T-helper 17 cell (primary cell): ENCODE data around the gene PEX16. TPM values are rescaled to one million over a fixed set of nuclear protein-coding genes. Genes with fewer than 3 reads are reported as not detected.

Experiments
- ATAC-seq: fragments of 150-1000 bp; cut with Tn5 transposase; 2 replicates; pipeline ENCODE4 v1.10.0; 2021; ENCODE audit warnings: mild to moderate bottlenecking, moderate library complexity
- DNase-seq, 3 donors: peaks; one replicate each; pipeline versions ENCODE4 v3.0.0 to v3.0.0-alpha.2; 2020 to 2021
- H3K9me3 ChIP-seq: one replicate; pipeline ENCODE4 v1.7.0; 2013; ENCODE audit warnings: low read length, mild to moderate bottlenecking; ENCODE audit not compliant: control insufficient read depth, poor library complexity, severe bottlenecking
- H3K27ac Mint-ChIP-seq: one replicate; pipeline ENCODE4 v1.8.0; 2022; ENCODE audit warnings: mild to moderate bottlenecking, moderate library complexity, mixed read lengths
- H3K27me3 Mint-ChIP-seq: one replicate; pipeline ENCODE4 v1.8.0; 2022; ENCODE audit warnings: mixed read lengths
- H3K36me3 Mint-ChIP-seq: one replicate; pipeline ENCODE4 v1.8.0; 2022; ENCODE audit warnings: low read depth, mixed read lengths
- H3K4me1 Mint-ChIP-seq: one replicate; pipeline ENCODE4 v1.8.0; 2022; ENCODE audit warnings: mild to moderate bottlenecking, mixed read lengths
- H3K4me3 Mint-ChIP-seq: one replicate; pipeline ENCODE4 v1.8.0; 2022; ENCODE audit warnings: mild to moderate bottlenecking, moderate library complexity, mixed read lengths
- total RNA-seq, 4 donors: library from RNA in 2 of 4; stranded (reverse) in 2 of 4; gene quantifications; one replicate each; pipeline ENCODE4 v1.2.3 and lab custom pipeline; 2022 to 2026

PEX16 gene
- total RNA-seq, 2 donors from 2014 or later = 59.1 to 64.2 TPM

DNA sequence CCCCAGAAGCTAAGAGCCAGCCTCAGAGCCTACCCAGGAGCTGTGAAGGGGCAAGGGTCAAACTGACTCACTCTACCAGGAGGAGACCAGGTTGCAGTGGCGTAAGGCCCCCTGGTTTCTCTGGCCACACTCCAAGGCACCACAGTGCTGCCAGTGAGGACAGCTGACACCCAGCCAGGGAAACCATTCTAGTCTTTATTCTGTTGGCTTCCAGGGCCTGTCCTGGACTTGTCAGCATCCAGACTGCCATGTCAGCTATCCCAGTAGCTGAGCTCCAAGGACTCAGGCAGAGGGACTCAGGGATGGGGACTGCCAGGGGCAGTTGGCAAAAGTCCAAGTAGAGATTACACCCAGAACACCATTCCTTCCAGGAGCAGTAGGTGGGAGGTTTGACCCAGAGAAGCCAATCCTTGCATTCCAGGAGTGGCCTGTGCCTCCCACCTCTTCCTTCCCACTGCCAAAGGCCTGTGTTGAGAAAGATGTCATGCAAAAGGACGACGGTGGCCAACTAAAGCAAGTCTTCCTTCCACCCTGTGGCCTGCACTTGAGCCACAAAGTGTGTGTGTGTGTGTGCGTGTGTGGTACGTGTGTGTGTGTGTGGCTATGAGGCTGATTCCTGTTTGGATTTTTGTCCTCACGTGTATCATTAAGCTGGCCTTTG lies 35.8 kb downstream of the PEX16 start:
- no peak for DNase-seq
- H3K9me3 ChIP-seq = no peaks in the 10 kb centered on the region
- peaks cover 16% of the 10 kb centered on the region for H3K36me3 Mint-ChIP-seq
- H3K27me3 Mint-ChIP-seq = no peaks in the 10 kb centered on the region
- peak overlapping the region; percentile 58 for H3K4me3 Mint-ChIP-seq
- H3K27ac Mint-ChIP-seq = peak overlapping the region; percentile 79
- peaks cover 9% of the 10 kb centered on the region for H3K4me1 Mint-ChIP-seq
- no peak for ATAC-seq

DNA sequence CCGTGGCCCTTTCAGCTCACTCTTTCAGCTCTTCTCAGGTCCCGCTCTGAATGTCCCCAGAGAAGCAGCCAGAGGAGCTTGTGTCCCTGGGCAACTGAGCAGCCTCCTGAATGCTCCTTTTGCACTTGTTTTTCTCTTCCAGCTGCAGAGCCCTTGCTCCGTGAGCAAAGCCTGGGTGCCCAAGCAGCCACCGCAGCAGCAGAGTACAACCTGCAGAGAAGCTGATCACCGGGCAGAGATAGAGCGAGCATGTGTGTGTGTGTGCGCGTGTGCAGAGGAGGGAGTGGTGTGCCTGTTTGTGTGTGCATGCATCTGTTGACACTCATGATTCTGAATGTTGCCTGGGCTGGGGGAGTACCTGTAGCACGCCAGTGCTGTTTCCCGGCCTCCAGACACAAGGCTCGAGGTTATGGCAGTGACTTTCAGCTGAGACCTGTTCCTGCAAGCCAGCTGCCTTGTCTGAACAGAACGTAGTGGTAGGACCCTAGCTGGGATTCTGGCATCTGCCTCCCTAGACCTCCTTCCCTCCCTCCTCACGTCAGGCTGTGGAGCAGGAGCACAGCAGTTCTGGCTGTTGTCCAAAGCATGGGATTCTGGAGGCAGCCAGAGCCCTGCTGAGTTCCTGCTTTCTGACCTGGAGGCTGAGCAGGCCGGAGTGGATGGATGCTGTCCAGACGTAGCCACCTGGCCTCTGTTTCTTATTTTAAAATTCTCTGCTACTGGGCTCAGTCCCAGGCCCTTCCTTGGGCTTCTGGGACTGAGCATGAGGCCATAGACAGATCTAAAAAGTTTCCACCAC lies 36.7 kb downstream of the PEX16 start:
- peaks cover 19% of the 10 kb centered on the region for H3K36me3 Mint-ChIP-seq
- no peak for DNase-seq
- peak overlapping the region; percentile 91 for H3K27ac Mint-ChIP-seq
- peaks cover 9% of the 10 kb centered on the region for H3K4me1 Mint-ChIP-seq
- no peaks in the 10 kb centered on the region for H3K27me3 Mint-ChIP-seq
- ATAC-seq = no peak
- no peaks in the 10 kb centered on the region for H3K9me3 ChIP-seq
- no peak overlapping the region for H3K4me3 Mint-ChIP-seq

DNA sequence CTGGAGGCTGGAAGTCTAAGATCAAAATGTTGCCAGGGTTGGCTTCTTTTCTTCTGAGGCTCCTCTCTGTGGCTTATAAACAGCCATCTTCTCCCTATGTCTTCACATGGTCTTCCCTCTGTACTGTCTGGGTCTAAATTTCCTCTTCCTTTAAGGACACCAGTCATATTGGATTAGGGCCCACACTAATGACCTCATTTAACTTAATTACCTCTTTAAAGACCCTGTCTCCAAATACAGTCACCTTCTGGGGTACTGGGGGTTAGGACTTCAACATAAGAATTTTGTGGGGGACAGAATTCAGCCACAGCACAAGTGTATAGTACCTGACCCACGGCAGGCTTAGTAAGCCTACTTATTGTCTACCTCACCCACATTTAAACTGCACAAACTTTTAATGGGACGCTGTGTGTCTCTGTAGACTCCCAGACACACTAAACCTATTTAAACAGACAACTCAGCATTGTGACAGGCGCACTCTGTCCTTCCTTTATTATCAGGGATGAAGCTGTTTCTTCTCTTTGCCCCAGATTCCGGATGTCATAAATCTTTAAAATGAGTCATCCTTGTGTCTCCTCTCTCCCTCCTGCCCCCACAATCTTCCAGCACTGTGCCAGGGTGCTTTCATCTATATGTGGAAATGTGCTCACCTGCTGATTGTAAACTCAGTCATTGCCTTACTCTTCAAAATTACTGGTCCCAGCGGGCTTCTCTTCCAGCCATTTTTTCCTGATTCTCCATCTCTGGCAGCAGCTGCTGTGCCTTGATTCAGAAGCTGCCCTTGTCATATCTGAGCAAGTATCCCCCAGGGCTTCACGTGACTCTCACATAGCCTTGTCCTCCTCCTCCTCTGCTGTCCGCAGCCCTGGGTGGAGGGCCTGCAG lies 37.6 kb downstream of the PEX16 start:
- Mint-ChIP-seq H3K27ac (peak overlapping the region; percentile 91), H3K27me3 (no peaks in the 10 kb centered on the region), H3K4me1 (peaks cover 12% of the 10 kb centered on the region), H3K4me3 (peak overlapping the region; percentile 47), H3K36me3 (peaks cover 23% of the 10 kb centered on the region)
- no peaks in the 10 kb centered on the region for H3K9me3 ChIP-seq
- no peak for ATAC-seq
- no peak for DNase-seq

- DNase-seq = no peak
- H3K36me3 Mint-ChIP-seq = peaks cover 28% of the 10 kb centered on the region
- H3K4me3 Mint-ChIP-seq = no peak overlapping the region
- H3K27me3 Mint-ChIP-seq = no peaks in the 10 kb centered on the region
- H3K9me3 ChIP-seq = no peaks in the 10 kb centered on the region
- H3K27ac Mint-ChIP-seq = no peak overlapping the region
- ATAC-seq = no peak
- H3K4me1 Mint-ChIP-seq = peaks cover 10% of the 10 kb centered on the region
Observed at GRCh38 chr11:45877845-45878244, 39.8 kb downstream of the PEX16 start.

- peaks cover 25% of the 10 kb centered on the region for H3K36me3 Mint-ChIP-seq
- H3K27ac Mint-ChIP-seq = peak overlapping the region; percentile 62
- H3K4me3 Mint-ChIP-seq = peak overlapping the region; percentile 33
Observed at GRCh38 chr11:45877221-45877620, 40.5 kb downstream of the PEX16 start.

GRCh38 chr11:45876401-45876800 lies 41.3 kb downstream of the PEX16 start:
- Mint-ChIP-seq H3K4me3 (no peak overlapping the region), H3K27me3 (no peaks in the 10 kb centered on the region), H3K4me1 (peaks cover 7% of the 10 kb centered on the region), H3K27ac (peak overlapping the region; percentile 62), H3K36me3 (peaks cover 24% of the 10 kb centered on the region)
- no peak for ATAC-seq
- H3K9me3 ChIP-seq = no peaks in the 10 kb centered on the region
- DNase-seq = no peak

More at GRCh38 chr11:45877221-45877620, 40.5 kb downstream of the PEX16 start:
- Mint-ChIP-seq H3K4me1 (peaks cover 8% of the 10 kb centered on the region), H3K27me3 (no peaks in the 10 kb centered on the region)
- H3K9me3 ChIP-seq = no peaks in the 10 kb centered on the region
- DNase-seq = no peak
- no peak for ATAC-seq

DNA sequence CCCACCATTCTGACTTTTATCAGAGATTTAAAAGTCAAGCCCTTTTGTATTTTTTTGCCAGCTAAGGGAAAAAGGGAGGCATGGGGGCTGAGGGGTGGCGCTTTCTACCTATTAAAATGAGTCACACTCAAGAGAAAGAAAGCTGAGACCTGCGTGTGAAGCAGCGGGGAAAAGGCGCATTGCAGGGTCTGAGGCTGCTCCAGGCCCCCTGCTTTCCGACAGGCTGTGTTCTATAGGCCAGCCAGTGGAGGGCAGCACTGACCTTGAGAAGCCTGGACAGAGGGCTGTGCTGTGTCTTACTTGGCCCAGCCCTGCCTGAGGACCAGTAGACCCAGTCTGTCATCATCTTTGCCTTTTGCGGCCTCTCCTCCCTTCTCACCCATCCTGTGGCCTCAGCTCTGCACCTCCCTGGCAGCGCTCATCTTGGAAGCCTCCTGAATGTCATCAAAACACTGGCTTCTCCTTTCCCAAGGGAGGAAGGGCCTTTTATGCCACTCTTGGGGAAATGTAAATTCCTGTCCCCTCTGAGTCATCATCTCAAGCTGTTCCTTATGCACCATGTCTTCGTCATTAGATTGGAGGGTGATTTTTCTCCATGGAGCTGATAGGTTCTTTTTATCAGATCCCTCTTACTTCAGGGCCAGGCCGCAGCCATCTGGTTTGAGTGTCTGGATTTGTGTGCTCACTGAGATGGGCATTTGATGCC lies 44.9 kb downstream of the PEX16 start:
- no peak for DNase-seq
- peaks cover 23% of the 10 kb centered on the region for H3K36me3 Mint-ChIP-seq
- peak; percentile 68 for ATAC-seq
- no peak overlapping the region for H3K4me3 Mint-ChIP-seq
- no peaks in the 10 kb centered on the region for H3K27me3 Mint-ChIP-seq
- H3K27ac Mint-ChIP-seq = peak overlapping the region; percentile 43
- peaks cover 11% of the 10 kb centered on the region for H3K4me1 Mint-ChIP-seq
- no peaks in the 10 kb centered on the region for H3K9me3 ChIP-seq

GRCh38 chr11:45871638-45872037 lies 46.0 kb downstream of the PEX16 start:
- Mint-ChIP-seq H3K4me1 (peaks cover 9% of the 10 kb centered on the region), H3K4me3 (peak overlapping the region; percentile 57), H3K27ac (no peak overlapping the region), H3K36me3 (peaks cover 19% of the 10 kb centered on the region), H3K27me3 (no peaks in the 10 kb centered on the region)
- no peak for ATAC-seq
- no peaks in the 10 kb centered on the region for H3K9me3 ChIP-seq
- no peak for DNase-seq

DNA sequence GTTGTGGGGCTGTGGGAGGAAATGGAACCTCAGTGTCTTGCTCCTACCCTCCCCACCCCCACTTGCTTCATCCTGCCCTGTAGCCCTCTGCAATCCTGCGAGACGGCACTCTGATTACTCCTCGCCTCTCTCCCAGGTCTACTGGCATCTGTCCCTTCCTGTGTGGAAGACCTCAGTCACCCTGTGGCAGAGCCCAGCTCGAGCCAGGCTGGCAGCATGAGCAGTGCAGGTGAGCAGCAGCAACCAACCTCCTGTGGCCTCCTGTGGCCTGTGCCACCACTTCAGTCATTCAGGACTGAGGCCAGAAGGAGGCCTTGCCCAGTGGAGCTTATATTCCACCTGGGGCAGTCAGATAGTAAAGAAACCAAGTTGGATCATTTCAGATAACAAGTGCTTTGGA lies 47.0 kb downstream of the PEX16 start:
- Mint-ChIP-seq H3K27ac (peak overlapping the region; percentile 77), H3K27me3 (no peaks in the 10 kb centered on the region), H3K4me1 (peaks cover 9% of the 10 kb centered on the region), H3K36me3 (peaks cover 24% of the 10 kb centered on the region), H3K4me3 (no peak overlapping the region)
- no peaks in the 10 kb centered on the region for H3K9me3 ChIP-seq
- no peak for DNase-seq
- no peak for ATAC-seq

- DNase-seq = no peak
- H3K27ac Mint-ChIP-seq = no peak overlapping the region
- no peak overlapping the region for H3K4me3 Mint-ChIP-seq
- H3K9me3 ChIP-seq = no peaks in the 10 kb centered on the region
- H3K36me3 Mint-ChIP-seq = peaks cover 23% of the 10 kb centered on the region
- no peak for ATAC-seq
- peaks cover 4% of the 10 kb centered on the region for H3K4me1 Mint-ChIP-seq
- no peaks in the 10 kb centered on the region for H3K27me3 Mint-ChIP-seq
Observed at GRCh38 chr11:45869551-45869950, 48.1 kb downstream of the PEX16 start.

DNA sequence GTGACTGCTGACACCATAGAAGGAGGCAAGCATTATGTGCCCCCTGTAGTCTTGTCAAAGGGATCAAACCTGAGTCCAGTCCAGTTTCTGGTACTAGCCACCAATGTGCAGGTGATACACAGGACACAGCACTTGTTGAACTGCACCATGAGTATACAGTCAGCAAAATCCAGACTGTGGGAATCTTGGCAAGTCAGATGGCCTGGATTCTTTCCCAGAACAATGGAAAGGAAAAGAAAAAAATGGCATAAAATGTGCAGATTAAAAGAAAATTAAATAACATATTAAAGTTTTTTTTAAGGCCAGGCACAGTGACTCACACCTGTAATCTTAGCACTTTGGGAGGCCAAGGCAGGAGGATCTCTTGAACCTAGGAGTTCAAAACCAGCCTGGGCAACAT lies 53.6 kb downstream of the PEX16 start:
- no peaks in the 10 kb centered on the region for H3K9me3 ChIP-seq
- Mint-ChIP-seq H3K27ac (no peak overlapping the region), H3K4me3 (no peak overlapping the region), H3K4me1 (no peaks in the 10 kb centered on the region), H3K36me3 (peaks cover 11% of the 10 kb centered on the region), H3K27me3 (no peaks in the 10 kb centered on the region)
- DNase-seq (no peak), ATAC-seq (no peak)

DNA sequence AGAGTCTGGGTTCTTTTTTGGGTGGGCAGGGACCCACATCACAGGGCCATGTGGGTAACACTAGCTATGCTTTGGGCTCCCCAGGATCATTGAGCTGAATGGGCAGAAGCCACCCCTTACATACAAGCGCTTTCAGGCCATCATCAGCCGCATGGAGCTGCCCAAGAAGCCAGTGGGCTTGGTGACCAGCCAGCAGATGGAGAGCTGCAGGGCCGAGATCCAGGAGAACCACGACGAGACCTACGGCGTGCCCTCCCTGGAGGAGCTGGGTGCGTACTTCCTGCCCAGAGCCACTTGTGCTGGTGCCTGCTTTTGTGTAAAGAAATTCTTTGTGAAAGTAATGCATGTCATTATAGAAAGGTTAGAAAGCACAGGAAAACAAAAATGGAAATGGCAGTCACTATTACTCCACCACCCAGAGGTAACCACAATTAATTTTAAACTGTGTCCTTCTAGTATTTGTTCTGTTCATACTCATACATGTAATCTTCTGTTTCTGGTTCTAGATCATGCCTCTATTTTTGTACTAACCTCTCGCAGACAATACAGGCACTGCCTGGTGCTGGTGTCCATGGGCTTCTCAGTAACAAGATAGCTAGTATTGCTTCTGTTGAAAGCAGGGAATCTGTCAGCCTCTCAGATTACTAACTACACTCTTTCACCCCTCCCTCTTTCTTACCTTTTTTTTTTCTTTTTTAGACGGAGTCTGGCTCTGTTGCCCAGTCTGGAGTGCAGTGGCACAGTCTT lies 56.7 kb downstream of the PEX16 start:
- H3K36me3 Mint-ChIP-seq = peaks cover 13% of the 10 kb centered on the region
- H3K9me3 ChIP-seq = no peaks in the 10 kb centered on the region
- ATAC-seq (no peak), DNase-seq (no peak)
- H3K27me3 Mint-ChIP-seq = no peaks in the 10 kb centered on the region
- peaks cover 5% of the 10 kb centered on the region for H3K4me1 Mint-ChIP-seq
- H3K27ac Mint-ChIP-seq = peak overlapping the region; percentile 6
- H3K4me3 Mint-ChIP-seq = no peak overlapping the region
